GM12872 (cell line): Measurements from ENCODE around the gene FYN.

Source experiments
- CTCF ChIP-seq: IDR thresholded peaks from 3 replicates; pipeline ENCODE4 v1.5.1; 2011; ENCODE audit warnings: low read depth, mild to moderate bottlenecking, low read length, moderate library complexity; ENCODE audit not compliant: insufficient read depth

Gene FYN

GRCh38 chr6:111834356-111834755 is 38.9 kb downstream of the FYN start:
- TF ChIP-seq CTCF: no peak

- no peak for TF ChIP-seq CTCF
Observed at GRCh38 chr6:111832833-111833418, 40.3 kb downstream of the FYN start.

- TF ChIP-seq CTCF: no peak
Observed at GRCh38 chr6:111831408-111831807, 41.8 kb downstream of the FYN start.

- no peak for TF ChIP-seq CTCF
Observed at GRCh38 chr6:111829998-111830397, 43.3 kb downstream of the FYN start.

- no peak for TF ChIP-seq CTCF
Observed at GRCh38 chr6:111829581-111829980, 43.7 kb downstream of the FYN start.

- no peak for TF ChIP-seq CTCF
Observed at GRCh38 chr6:111828809-111829208, 44.4 kb downstream of the FYN start.

- no peak for TF ChIP-seq CTCF
Observed at GRCh38 chr6:111825439-111826086, 47.7 kb downstream of the FYN start.
